HEK293T (cell line): Measurements from ENCODE around the gene PAOX.

Experiments
- CTCF ChIA-PET: fragments of 350-600 bp; formaldehyde crosslinking; extraction: SDS; loops from one replicate; lab custom pipeline; 2021; ENCODE audit warnings: antibody characterized with exemption, inconsistent platforms; lab: Yijun Ruan, JAX
- POLR2A ChIA-PET: fragments of 350-600 bp; formaldehyde crosslinking; extraction: SDS; loops from one replicate; lab custom pipeline; 2020; ENCODE audit warnings: antibody characterized with exemption, inconsistent platforms; lab: Yijun Ruan, JAX
- DNase-seq: peaks from one replicate; pipeline ENCODE4 v3.0.0; 2012; ENCODE audit warnings: mixed read lengths; ENCODE audit errors: extremely low spot score
- ARNT ChIP-seq: fragments of 450-650 bp; IDR thresholded peaks from 2 replicates; pipeline ENCODE4 v1.6.1; 2017; ENCODE audit warnings: mild to moderate bottlenecking
- BHLHE40 ChIP-seq: fragments of 450-650 bp; IDR thresholded peaks from 2 replicates; pipeline ENCODE4 v1.6.1; 2016; ENCODE audit warnings: mild to moderate bottlenecking, moderate library complexity, borderline replicate concordance
- CTBP1 ChIP-seq: fragments of 450-650 bp; IDR thresholded peaks from 2 replicates; pipeline ENCODE4 v1.6.1; 2016; ENCODE audit warnings: borderline replicate concordance
- ELF4 ChIP-seq: fragments of 450-650 bp; IDR thresholded peaks from 2 replicates; pipeline ENCODE4 v1.6.1; 2017; ENCODE audit warnings: antibody characterized with exemption
- FOXA1 ChIP-seq: fragments of 450-650 bp; IDR thresholded peaks from 2 replicates; pipeline ENCODE4 v1.6.1; 2016; ENCODE audit warnings: mild to moderate bottlenecking
- FOXK2 ChIP-seq: fragments of 450-650 bp; IDR thresholded peaks from 2 replicates; pipeline ENCODE4 v1.6.1; 2016; ENCODE audit warnings: mild to moderate bottlenecking
- FOXM1 ChIP-seq: fragments of 450-650 bp; IDR thresholded peaks from 2 replicates; pipeline ENCODE4 v1.6.1; 2017; ENCODE audit warnings: mild to moderate bottlenecking, borderline replicate concordance
- HDGF ChIP-seq: fragments of 450-650 bp; IDR thresholded peaks from 2 replicates; pipeline ENCODE4 v1.6.1; 2017; ENCODE audit warnings: antibody characterized with exemption, borderline replicate concordance
- L3MBTL2 ChIP-seq: fragments of 450-650 bp; conservative IDR thresholded peaks from 2 replicates; pipeline ENCODE4 v1.6.1; 2016; ENCODE audit warnings: mild to moderate bottlenecking
- LEF1 ChIP-seq: fragments of 450-650 bp; IDR thresholded peaks from 2 replicates; pipeline ENCODE4 v1.6.1; 2017; ENCODE audit warnings: mild to moderate bottlenecking, borderline replicate concordance
- NFRKB ChIP-seq: fragments of 450-650 bp; IDR thresholded peaks from 2 replicates; pipeline ENCODE4 v1.6.1; 2016; ENCODE audit warnings: mild to moderate bottlenecking, moderate library complexity
- SP1 ChIP-seq: fragments of 450-650 bp; IDR thresholded peaks from 2 replicates; pipeline ENCODE4 v1.6.1; 2017
- SUZ12 ChIP-seq: fragments of 450-650 bp; IDR thresholded peaks from 2 replicates; pipeline ENCODE4 v1.6.1; 2016; ENCODE audit warnings: mild to moderate bottlenecking
- TARDBP ChIP-seq: fragments of 450-650 bp; IDR thresholded peaks from 2 replicates; pipeline ENCODE4 v1.6.1; 2016
- ZNF384 ChIP-seq: fragments of 450-650 bp; IDR thresholded peaks from 2 replicates; pipeline ENCODE4 v1.6.1; 2016
- TF ChIP-seq, protein P1 (sequence below): fragments of 450-650 bp; IDR thresholded peaks from 2 replicates; pipeline ENCODE4 v1.6.1; 2016

PAOX gene

DNA sequence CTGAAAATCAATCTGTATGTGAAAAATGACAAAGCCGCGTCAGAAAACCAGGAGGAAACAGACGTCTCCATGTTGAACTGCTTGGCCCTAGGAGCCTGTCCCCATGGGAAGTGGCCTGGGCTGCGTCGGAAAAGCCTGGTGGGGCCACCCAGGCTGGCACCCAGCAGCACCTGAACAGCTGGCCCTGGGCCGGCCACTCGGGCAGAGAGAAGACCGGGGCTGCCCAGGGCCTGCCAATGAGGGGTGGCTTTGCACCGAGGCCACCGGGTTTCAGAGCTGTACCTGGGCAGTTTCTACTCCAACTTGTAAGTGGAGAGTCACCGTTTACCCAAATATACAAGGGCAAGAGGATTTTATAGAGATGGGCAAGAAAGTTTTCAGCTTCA is 20.1 kb upstream of the PAOX start:
- TF ChIP-seq LEF1 (no peak), SP1 (no peak)
- ChIA-PET CTCF (no interaction called here), POLR2A (interaction anchor here (0.6 kb wide), 1 partner anchor 14 kb away, joined by 3 read pairs; the partner anchor contains the start of gene ECHS1)
- no peak for DNase-seq

DNA sequence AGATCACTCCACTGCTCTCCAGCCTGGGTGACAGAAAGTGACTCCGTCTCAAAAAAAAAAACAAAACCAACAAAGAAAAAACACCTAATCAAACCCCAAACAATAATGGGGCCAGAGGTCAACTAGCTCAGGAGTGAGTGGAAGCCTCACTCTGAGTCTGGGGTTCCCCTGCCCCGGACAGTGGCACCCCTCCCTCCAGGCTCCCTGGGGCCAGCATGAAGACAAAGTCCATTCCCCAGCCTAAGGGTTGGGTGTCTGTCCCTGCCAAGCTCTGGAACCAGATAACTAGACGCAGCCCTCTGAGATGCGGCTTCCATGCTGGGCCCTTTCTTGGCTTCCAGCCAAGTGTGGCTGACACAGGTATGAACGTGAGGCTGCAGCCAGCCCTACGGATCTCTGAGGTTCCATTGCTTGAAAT is 19.5 kb upstream of the PAOX start:
- POLR2A ChIA-PET, result interaction anchor here (0.6 kb wide), 1 partner anchor 14 kb away, joined by 3 read pairs; the partner anchor contains the start of gene ECHS1

DNA sequence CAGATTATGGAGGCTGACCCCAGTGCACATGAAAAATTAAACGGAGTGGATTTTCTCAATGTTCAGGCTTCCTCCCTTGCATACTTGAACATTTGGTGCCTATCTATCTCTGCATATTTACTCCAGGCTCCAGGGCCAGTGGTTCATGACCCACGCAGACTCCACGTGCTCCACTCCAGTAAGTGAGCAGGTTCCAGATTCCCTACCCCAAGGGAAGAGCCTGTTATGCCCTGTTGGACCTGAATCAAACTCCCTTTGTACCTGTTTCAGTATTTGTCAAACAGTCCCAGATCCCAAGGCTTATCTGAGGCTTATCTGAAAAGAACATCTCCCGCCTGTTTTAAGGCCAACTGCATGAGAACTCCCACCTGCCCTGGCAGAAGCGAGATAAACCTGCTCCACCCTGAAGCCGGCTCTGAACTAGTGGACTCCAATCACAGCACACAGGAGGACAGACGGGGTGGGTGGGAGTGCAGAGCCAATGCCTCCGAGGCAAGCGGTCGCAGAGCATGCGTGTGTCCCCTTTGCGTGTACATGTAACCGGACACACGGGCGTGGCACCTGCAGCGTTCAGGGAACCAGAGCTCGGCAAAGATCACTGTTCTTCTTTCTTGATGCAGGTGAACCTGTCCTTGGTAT is 19.0 kb upstream of the PAOX start:
- ChIA-PET CTCF (interaction anchor here (1.0 kb wide), 1 partner anchor 24 kb away, joined by 3 read pairs; the partner anchor contains the start of gene CALY), POLR2A (interaction anchor here (2.5 kb wide), 1 partner anchor 13 kb away, joined by 23 read pairs; the partner anchor contains the start of gene ECHS1)
- no peak for DNase-seq
- TF ChIP-seq ARNT (no peak), FOXA1 (no peak), ZNF384 (no peak), SUZ12 (no peak), NFRKB (no peak), LEF1 (no peak), TARDBP (no peak), HDGF (no peak)

More for the DNA sequence above, 19.5 kb upstream of the PAOX start:
- no peak for DNase-seq
- TF ChIP-seq L3MBTL2 (no peak), CTBP1 (no peak), SP1 (no peak), TARDBP (no peak), FOXA1 (no peak), ARNT (no peak), FOXK2 (no peak)
- CTCF ChIA-PET, result no interaction called here

DNA sequence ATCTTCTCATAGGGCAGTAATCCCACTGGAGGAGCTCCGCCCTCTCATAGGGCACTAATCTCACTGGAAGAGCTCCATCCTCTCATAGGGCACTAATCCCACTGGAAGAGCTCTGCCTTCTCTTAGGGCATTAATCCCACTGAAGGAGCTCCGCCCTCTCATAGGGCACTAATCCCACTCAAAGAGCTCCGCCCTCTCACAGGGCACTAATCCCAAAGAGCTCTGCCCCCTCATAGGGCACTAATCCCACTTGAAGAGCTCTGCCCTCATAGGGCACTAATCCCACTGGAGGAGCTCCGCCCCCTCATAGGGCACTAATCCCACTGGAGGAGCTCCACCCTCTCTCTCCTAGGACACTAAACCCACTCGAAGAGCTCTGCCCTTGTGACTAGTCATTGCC is 17.8 kb upstream of the PAOX start:
- TF ChIP-seq LEF1, result no peak
- no peak for TF ChIP-seq NFRKB
- TF ChIP-seq FOXA1, result no peak
- TF ChIP-seq, protein P1, sequence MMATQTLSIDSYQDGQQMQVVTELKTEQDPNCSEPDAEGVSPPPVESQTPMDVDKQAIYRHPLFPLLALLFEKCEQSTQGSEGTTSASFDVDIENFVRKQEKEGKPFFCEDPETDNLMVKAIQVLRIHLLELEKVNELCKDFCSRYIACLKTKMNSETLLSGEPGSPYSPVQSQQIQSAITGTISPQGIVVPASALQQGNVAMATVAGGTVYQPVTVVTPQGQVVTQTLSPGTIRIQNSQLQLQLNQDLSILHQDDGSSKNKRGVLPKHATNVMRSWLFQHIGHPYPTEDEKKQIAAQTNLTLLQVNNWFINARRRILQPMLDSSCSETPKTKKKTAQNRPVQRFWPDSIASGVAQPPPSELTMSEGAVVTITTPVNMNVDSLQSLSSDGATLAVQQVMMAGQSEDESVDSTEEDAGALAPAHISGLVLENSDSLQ, result no peak
- TF ChIP-seq FOXM1, result no peak
- TF ChIP-seq FOXK2, result no peak
- no peak for TF ChIP-seq ELF4
- no peak for TF ChIP-seq BHLHE40
- TF ChIP-seq TARDBP, result no peak
- TF ChIP-seq CTBP1, result no peak
- ChIA-PET POLR2A (interaction anchor here (1.3 to 2.5 kb wide), 2 partner anchors 9 to 12 kb away, joined by 6 to 23 read pairs; partner anchors contain the start of gene ECHS1), CTCF (interaction anchor here (1.0 to 1.6 kb wide), 2 partner anchors 25 to 32 kb away, joined by 3 to 7 read pairs; partner anchors contain the start of gene CALY)
- DNase-seq, result no peak

DNA sequence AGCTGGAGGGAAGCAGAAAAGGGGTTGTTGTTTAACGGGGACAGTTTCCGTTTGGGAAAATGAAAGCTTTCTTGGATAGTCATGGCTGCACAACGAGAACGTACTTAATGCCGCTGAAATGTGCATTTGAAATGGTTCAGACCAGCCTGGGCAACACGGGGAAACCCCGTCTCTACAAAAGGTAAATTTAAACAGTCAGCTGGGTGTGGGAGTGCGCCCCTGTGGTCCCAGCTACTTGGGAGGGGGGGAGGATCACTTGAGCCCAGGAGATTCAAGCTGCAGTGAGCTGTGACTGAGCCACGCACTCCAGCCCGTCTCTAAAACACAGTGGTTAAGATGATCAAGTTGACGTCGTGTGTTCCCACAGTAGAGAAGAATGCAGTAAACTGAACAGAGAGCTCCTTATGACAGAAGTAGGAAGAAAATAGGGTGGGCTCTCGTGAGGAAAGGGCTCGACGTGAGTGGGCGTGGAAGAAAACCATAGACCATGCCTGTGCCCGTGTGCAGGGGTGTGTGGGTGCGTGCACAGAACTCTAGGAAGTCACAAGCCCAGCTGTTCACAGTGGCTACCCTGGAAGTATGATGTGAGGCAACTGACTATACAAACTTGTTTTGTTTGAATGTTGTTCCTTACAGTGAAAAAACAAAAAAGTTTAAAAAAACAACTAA is 17.2 kb upstream of the PAOX start:
- TF ChIP-seq ARNT, result no peak
- no peak for TF ChIP-seq CTBP1
- TF ChIP-seq HDGF, result no peak
- no peak for TF ChIP-seq NFRKB
- no peak for TF ChIP-seq L3MBTL2
- no peak for TF ChIP-seq FOXK2
- TF ChIP-seq FOXM1, result no peak
- TF ChIP-seq BHLHE40, result no peak
- no peak for TF ChIP-seq ZNF384
- TF ChIP-seq SUZ12, result no peak
- TF ChIP-seq LEF1, result no peak
- no peak for TF ChIP-seq TARDBP
- TF ChIP-seq, protein P1, result no peak
- no peak for TF ChIP-seq ELF4
- ChIA-PET CTCF (interaction anchor here (1.6 kb wide), 1 partner anchor 32 kb away, joined by 7 read pairs; no protein-coding TSS in a partner anchor), POLR2A (interaction anchor here (1.3 to 2.5 kb wide), 2 partner anchors 9 to 12 kb away, joined by 6 to 23 read pairs; partner anchors contain the start of gene ECHS1)
- DNase-seq, result no peak

DNA sequence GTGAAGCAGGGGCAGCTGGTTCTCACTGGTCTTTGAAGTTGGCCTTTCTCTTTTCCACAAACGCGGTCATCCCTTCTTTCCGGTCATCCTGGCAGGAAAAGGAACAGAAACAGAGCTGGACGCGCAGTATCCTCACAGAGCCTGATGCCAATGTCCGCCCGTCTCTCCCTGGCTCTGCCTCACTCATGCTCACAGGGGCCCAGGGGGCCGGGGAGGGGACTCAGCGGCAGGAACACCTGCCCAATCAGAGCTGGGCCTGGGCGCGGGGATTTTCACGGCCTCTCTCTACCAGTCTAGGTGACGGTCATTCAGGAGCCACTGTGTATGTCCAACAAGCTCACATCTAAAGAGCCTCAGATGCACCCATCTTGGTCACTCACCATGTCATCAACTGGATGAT is 16.2 kb upstream of the PAOX start:
- CTCF ChIA-PET, result no interaction called here
- no peak for DNase-seq
- TF ChIP-seq SP1, result no peak
- no peak for TF ChIP-seq BHLHE40
- TF ChIP-seq, protein P1, result no peak
- no peak for TF ChIP-seq L3MBTL2
- TF ChIP-seq LEF1, result no peak
- no peak for TF ChIP-seq ARNT
- no peak for TF ChIP-seq FOXK2
- no peak for TF ChIP-seq ZNF384
- no peak for TF ChIP-seq HDGF
- TF ChIP-seq NFRKB, result no peak
- POLR2A ChIA-PET, result interaction anchor here (0.7 kb wide), 1 partner anchor 15 kb away, joined by 4 read pairs; no protein-coding TSS in a partner anchor
